ENCODE results near the gene SLC2A1.

The SLC2A1 gene

GRCh38 chr1:42960566-42961311 is 2.1 kb upstream of the SLC2A1 start:
- DNase-seq (ENCODE audit: low spot score): no peak

GRCh38 chr1:42960122-42960390 is 1.4 kb upstream of the SLC2A1 start:
- DNase-seq (ENCODE audit: low spot score): no peak

- peak; percentile 89 for DNase-seq (ENCODE audit: low spot score)
Measured at GRCh38 chr1:42957880-42958487, 684 bp downstream of the SLC2A1 start.

- DNase-seq (ENCODE audit: low spot score): no peak
Measured at GRCh38 chr1:42957229-42957879, 1.3 kb downstream of the SLC2A1 start.

- DNase-seq (ENCODE audit: low spot score): no peak
Measured at GRCh38 chr1:42956739-42957138, 1.9 kb downstream of the SLC2A1 start.

- no peak for DNase-seq (ENCODE audit: low spot score)
Measured at GRCh38 chr1:42955311-42956063, 3.2 kb downstream of the SLC2A1 start.

GRCh38 chr1:42953182-42954180 is 5.2 kb downstream of the SLC2A1 start:
- DNase-seq (ENCODE audit: low spot score): no peak

GRCh38 chr1:42952303-42953001 is 6.2 kb downstream of the SLC2A1 start:
- no peak for DNase-seq (ENCODE audit: low spot score)

GRCh38 chr1:42951588-42951987 is 7.1 kb downstream of the SLC2A1 start:
- no peak for DNase-seq (ENCODE audit: low spot score)

GRCh38 chr1:42950116-42950481 is 8.6 kb downstream of the SLC2A1 start:
- peak; percentile 45 for DNase-seq (ENCODE audit: low spot score)

GRCh38 chr1:42949312-42950115 is 9.2 kb downstream of the SLC2A1 start:
- DNase-seq (ENCODE audit: low spot score): no peak

- no peak for DNase-seq (ENCODE audit: low spot score)
Measured at GRCh38 chr1:42947965-42948732, 10.5 kb downstream of the SLC2A1 start.

GRCh38 chr1:42947117-42947516 is 11.6 kb downstream of the SLC2A1 start:
- DNase-seq (ENCODE audit: low spot score): no peak

GRCh38 chr1:42946120-42946898 is 12.4 kb downstream of the SLC2A1 start:
- no peak for DNase-seq (ENCODE audit: low spot score)

GRCh38 chr1:42945164-42945563 is 13.5 kb downstream of the SLC2A1 start:
- DNase-seq (ENCODE audit: low spot score): no peak

GRCh38 chr1:42944246-42944928 is 14.3 kb downstream of the SLC2A1 start:
- DNase-seq (ENCODE audit: low spot score): no peak

GRCh38 chr1:42943728-42944127 is 14.9 kb downstream of the SLC2A1 start:
- DNase-seq (ENCODE audit: low spot score): no peak

GRCh38 chr1:42943166-42943565 is 15.5 kb downstream of the SLC2A1 start:
- DNase-seq (ENCODE audit: low spot score): no peak

All from AG08396 (cell line).